ENCODE measurements around the gene TCF7L1. TPM values are rescaled to one million over a fixed set of nuclear protein-coding genes. Genes with fewer than 3 reads are reported as not detected.

TCF7L1 gene
- polyA plus RNA-seq, 1 donor from 2014 or later: not detected

GRCh38 chr2:85230679-85231467 lies 97.7 kb downstream of the TCF7L1 start:
- Histone ChIP-seq H2AFZ (ENCODE audit: low read depth, low read length) (no peak overlapping the region), H3K4me3 (ENCODE audit: low read length) (no peak overlapping the region), H4K20me1 (ENCODE audit: insufficient read depth) (no peaks in the 10 kb centered on the region), H3K4me2 (ENCODE audit: low read length) (no peak overlapping the region), H3K36me3 (ENCODE audit: insufficient read depth, low read length) (no peaks in the 10 kb centered on the region), H3K27me3 (ENCODE audit: insufficient read depth, low read depth, low read length) (no peaks in the 10 kb centered on the region), H3K27ac (ENCODE audit: low read length) (no peak overlapping the region), H3K79me2 (replicated peaks; ENCODE audit: insufficient read depth, low read length) (peaks cover 7% of the 10 kb centered on the region), H3K9ac (ENCODE audit: low read length) (no peak overlapping the region), H3F3A (ENCODE audit: insufficient read depth, low read length, poor library complexity, severe bottlenecking) (no peaks in the 10 kb centered on the region), H3K9me2 (ENCODE audit: insufficient read depth, low read length) (no peaks in the 10 kb centered on the region), H3K9me3 (ENCODE audit: low read length) (no peaks in the 10 kb centered on the region)
- no peak for TF ChIP-seq TAF1 (IDR thresholded peaks at IDR 0.05; ENCODE audit: low read depth)
- no peak for TF ChIP-seq MXI1 (conservative IDR thresholded peaks at IDR 0.05; ENCODE audit: poor library complexity, severe bottlenecking)
- no peak for TF ChIP-seq EP300 (conservative IDR thresholded peaks at IDR 0.05; ENCODE audit: poor library complexity, severe bottlenecking)
- TF ChIP-seq, protein P1, sequence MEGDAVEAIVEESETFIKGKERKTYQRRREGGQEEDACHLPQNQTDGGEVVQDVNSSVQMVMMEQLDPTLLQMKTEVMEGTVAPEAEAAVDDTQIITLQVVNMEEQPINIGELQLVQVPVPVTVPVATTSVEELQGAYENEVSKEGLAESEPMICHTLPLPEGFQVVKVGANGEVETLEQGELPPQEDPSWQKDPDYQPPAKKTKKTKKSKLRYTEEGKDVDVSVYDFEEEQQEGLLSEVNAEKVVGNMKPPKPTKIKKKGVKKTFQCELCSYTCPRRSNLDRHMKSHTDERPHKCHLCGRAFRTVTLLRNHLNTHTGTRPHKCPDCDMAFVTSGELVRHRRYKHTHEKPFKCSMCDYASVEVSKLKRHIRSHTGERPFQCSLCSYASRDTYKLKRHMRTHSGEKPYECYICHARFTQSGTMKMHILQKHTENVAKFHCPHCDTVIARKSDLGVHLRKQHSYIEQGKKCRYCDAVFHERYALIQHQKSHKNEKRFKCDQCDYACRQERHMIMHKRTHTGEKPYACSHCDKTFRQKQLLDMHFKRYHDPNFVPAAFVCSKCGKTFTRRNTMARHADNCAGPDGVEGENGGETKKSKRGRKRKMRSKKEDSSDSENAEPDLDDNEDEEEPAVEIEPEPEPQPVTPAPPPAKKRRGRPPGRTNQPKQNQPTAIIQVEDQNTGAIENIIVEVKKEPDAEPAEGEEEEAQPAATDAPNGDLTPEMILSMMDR (IDR thresholded peaks at IDR 0.05; ENCODE audit: poor library complexity, severe bottlenecking): no peak
- TF ChIP-seq EZH2 (IDR thresholded peaks at IDR 0.05; ENCODE audit: borderline replicate concordance, insufficient read depth, low read length, poor library complexity, severe bottlenecking): no peak
- no peak for TF ChIP-seq SMC3 (conservative IDR thresholded peaks at IDR 0.05; ENCODE audit: poor library complexity)
- TF ChIP-seq, protein P2, sequence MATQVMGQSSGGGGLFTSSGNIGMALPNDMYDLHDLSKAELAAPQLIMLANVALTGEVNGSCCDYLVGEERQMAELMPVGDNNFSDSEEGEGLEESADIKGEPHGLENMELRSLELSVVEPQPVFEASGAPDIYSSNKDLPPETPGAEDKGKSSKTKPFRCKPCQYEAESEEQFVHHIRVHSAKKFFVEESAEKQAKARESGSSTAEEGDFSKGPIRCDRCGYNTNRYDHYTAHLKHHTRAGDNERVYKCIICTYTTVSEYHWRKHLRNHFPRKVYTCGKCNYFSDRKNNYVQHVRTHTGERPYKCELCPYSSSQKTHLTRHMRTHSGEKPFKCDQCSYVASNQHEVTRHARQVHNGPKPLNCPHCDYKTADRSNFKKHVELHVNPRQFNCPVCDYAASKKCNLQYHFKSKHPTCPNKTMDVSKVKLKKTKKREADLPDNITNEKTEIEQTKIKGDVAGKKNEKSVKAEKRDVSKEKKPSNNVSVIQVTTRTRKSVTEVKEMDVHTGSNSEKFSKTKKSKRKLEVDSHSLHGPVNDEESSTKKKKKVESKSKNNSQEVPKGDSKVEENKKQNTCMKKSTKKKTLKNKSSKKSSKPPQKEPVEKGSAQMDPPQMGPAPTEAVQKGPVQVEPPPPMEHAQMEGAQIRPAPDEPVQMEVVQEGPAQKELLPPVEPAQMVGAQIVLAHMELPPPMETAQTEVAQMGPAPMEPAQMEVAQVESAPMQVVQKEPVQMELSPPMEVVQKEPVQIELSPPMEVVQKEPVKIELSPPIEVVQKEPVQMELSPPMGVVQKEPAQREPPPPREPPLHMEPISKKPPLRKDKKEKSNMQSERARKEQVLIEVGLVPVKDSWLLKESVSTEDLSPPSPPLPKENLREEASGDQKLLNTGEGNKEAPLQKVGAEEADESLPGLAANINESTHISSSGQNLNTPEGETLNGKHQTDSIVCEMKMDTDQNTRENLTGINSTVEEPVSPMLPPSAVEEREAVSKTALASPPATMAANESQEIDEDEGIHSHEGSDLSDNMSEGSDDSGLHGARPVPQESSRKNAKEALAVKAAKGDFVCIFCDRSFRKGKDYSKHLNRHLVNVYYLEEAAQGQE (IDR thresholded peaks at IDR 0.05; ENCODE audit: borderline replicate concordance): no peak
- TF ChIP-seq RAD21 (conservative IDR thresholded peaks at IDR 0.05): no peak
- TF ChIP-seq POLR2AphosphoS5 (IDR thresholded peaks at IDR 0.05): no peak

- TF ChIP-seq, protein P2 (IDR thresholded peaks at IDR 0.05; ENCODE audit: borderline replicate concordance): no peak
- TF ChIP-seq, protein P1 (IDR thresholded peaks at IDR 0.05; ENCODE audit: poor library complexity, severe bottlenecking): no peak
- TF ChIP-seq POLR2AphosphoS5 (IDR thresholded peaks at IDR 0.05) (no peak), RAD21 (conservative IDR thresholded peaks at IDR 0.05) (no peak), EZH2 (IDR thresholded peaks at IDR 0.05; ENCODE audit: borderline replicate concordance, insufficient read depth, low read length, poor library complexity, severe bottlenecking) (no peak), SMC3 (conservative IDR thresholded peaks at IDR 0.05; ENCODE audit: poor library complexity) (no peak), MXI1 (conservative IDR thresholded peaks at IDR 0.05; ENCODE audit: poor library complexity, severe bottlenecking) (no peak), TAF1 (IDR thresholded peaks at IDR 0.05; ENCODE audit: low read depth) (no peak), EP300 (conservative IDR thresholded peaks at IDR 0.05; ENCODE audit: poor library complexity, severe bottlenecking) (no peak)
- Histone ChIP-seq H4K20me1 (ENCODE audit: insufficient read depth) (no peaks in the 10 kb centered on the region), H2AFZ (ENCODE audit: low read depth, low read length) (no peak overlapping the region), H3K36me3 (ENCODE audit: insufficient read depth, low read length) (no peaks in the 10 kb centered on the region), H3K9ac (ENCODE audit: low read length) (no peak overlapping the region), H3K79me2 (replicated peaks; ENCODE audit: insufficient read depth, low read length) (peaks cover 7% of the 10 kb centered on the region), H3K9me2 (ENCODE audit: insufficient read depth, low read length) (no peaks in the 10 kb centered on the region), H3K4me3 (ENCODE audit: low read length) (no peak overlapping the region), H3K9me3 (ENCODE audit: low read length) (no peaks in the 10 kb centered on the region), H3K27ac (ENCODE audit: low read length) (no peak overlapping the region), H3K4me2 (ENCODE audit: low read length) (no peak overlapping the region), H3F3A (ENCODE audit: insufficient read depth, low read length, poor library complexity, severe bottlenecking) (no peaks in the 10 kb centered on the region), H3K27me3 (ENCODE audit: insufficient read depth, low read depth, low read length) (no peaks in the 10 kb centered on the region)
Observed at GRCh38 chr2:85231468-85231805, 98.2 kb downstream of the TCF7L1 start.
